ENCODE results near the gene CLRN2.

The CLRN2 gene

GRCh38 chr4:17514865-17515264, at the start of gene CLRN2:
Gene CLRN2 (plus strand): TSS chr4:17515165. CDS start chr4:17515267, 102 bp downstream.
- TF ChIP-seq CTCF (IDR thresholded peaks at IDR 0.05; ENCODE audit: low read depth, low read length, missing control alignments): no peak
- no peak for DNase-seq (ENCODE audit: low read depth)
- H3K4me3 ChIP-seq (ENCODE audit: low read depth, low read length): no peak within 1 kb of the TSS

- TF ChIP-seq CTCF (IDR thresholded peaks at IDR 0.05; ENCODE audit: low read depth, low read length, missing control alignments): peak; percentile 43
- no peak overlapping the region for H3K4me3 ChIP-seq (ENCODE audit: low read depth, low read length)
- no peak for DNase-seq (ENCODE audit: low read depth)
Measured at GRCh38 chr4:17468619-17469221, 46.2 kb upstream of the CLRN2 start.

- H3K4me3 ChIP-seq (ENCODE audit: low read depth, low read length): no peak overlapping the region
- DNase-seq (ENCODE audit: low read depth): no peak
- TF ChIP-seq CTCF (IDR thresholded peaks at IDR 0.05; ENCODE audit: low read depth, low read length, missing control alignments): no peak
Measured at GRCh38 chr4:17469931-17470674, 44.9 kb upstream of the CLRN2 start.

GRCh38 chr4:17475481-17475880, 39.5 kb upstream of the CLRN2 start:
- H3K4me3 ChIP-seq (ENCODE audit: low read depth, low read length): no peak overlapping the region
- no peak for TF ChIP-seq CTCF (IDR thresholded peaks at IDR 0.05; ENCODE audit: low read depth, low read length, missing control alignments)
- no peak for DNase-seq (ENCODE audit: low read depth)

- no peak for DNase-seq (ENCODE audit: low read depth)
- no peak for TF ChIP-seq CTCF (IDR thresholded peaks at IDR 0.05; ENCODE audit: low read depth, low read length, missing control alignments)
- H3K4me3 ChIP-seq (ENCODE audit: low read depth, low read length): no peak overlapping the region
Measured at GRCh38 chr4:17476853-17477252, 38.1 kb upstream of the CLRN2 start.

- DNase-seq (ENCODE audit: low read depth): no peak
- no peak for TF ChIP-seq CTCF (IDR thresholded peaks at IDR 0.05; ENCODE audit: low read depth, low read length, missing control alignments)
- no peak overlapping the region for H3K4me3 ChIP-seq (ENCODE audit: low read depth, low read length)
Measured at GRCh38 chr4:17477774-17478472, 37.0 kb upstream of the CLRN2 start.
